GM21619 (cell line): Measurements from ENCODE around the gene LANCL2.
"Not testable (repeated sequence)": the region's sequence is repeated elsewhere in the genome, so short reads cannot be mapped to it uniquely, and the experiment has no call there.

Source experiments
- ATAC-seq: cut with Tn5 transposase; IDR thresholded peaks from one replicate; pipeline ENCODE4 v1.9.1; 2021; ENCODE audit not compliant: unreplicated experiment

Gene LANCL2

DNA sequence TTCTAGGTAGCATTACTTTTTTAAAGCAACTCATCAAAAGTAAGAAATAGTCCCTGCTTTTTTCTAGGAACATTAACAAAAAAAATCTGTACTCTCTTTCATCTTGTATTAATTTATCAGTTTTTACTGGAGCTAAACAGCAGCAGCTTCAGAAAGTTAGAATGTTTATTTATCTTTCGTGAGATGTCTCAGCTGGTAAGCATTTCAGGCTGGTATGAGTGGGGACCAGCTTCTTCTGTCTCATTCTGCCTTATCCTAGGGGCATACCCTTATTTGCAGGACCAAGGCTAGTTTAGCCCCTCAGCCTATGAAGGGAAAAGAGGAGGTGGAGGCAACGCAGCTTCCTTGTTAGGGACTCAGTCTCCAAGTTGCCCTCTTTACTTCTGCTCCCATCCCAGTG, 35.1 kb downstream of the LANCL2 start:
- ATAC-seq: no peak

DNA sequence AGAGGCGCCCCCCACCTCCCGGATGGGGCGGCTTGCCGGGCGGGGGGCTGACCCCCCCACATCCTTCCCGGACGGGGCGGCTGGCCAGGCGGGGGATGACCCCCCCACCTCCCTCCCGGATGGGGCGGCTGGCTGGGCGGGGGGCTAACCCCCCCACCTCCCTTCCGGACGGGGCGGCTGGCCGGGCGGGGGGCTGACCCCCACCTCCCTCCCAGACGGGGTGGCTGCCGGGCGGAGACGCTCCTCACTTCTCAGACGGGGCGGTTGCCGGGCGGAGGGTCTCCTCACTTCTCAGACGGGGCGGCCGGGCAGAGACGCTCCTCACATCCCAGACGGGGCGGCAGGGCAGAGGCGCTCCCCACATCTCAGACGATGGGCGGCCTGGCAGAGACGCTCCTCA, 37.4 kb downstream of the LANCL2 start:
- not testable (repeated sequence) for ATAC-seq

DNA sequence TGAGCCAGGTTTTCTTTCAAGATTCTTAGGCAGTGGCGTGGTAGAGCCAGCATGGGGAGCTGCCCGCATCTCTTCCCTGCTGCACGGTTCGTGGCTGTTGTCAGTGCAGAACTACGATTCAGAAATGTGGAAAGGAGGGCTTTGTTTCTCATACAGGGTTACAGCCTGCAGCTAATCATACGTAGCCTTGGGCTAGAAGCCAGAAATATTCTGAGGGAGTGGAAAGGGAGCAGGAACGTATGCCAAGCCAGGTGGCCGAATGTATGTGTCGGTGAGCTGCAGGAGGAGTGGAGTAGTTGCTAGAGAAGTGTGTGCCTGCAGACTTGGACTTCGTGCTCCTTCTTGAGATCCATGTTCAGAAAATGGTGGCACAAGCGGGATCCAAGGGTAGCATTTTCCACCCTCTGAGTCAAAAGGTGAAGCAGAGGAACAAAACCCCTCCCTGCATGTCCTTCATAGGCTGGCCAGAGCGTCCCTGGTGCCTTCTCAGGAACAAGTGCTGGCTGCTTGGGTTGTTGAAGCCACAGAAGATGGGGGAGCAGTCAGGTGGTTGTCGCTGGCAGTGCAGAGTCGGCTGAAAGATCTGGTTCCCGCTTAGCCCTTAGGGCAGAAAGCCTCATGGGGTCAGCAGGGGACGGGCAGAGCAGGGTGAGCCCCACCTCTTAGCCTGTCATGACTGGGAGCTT, 40.9 kb downstream of the LANCL2 start:
- no peak for ATAC-seq

DNA sequence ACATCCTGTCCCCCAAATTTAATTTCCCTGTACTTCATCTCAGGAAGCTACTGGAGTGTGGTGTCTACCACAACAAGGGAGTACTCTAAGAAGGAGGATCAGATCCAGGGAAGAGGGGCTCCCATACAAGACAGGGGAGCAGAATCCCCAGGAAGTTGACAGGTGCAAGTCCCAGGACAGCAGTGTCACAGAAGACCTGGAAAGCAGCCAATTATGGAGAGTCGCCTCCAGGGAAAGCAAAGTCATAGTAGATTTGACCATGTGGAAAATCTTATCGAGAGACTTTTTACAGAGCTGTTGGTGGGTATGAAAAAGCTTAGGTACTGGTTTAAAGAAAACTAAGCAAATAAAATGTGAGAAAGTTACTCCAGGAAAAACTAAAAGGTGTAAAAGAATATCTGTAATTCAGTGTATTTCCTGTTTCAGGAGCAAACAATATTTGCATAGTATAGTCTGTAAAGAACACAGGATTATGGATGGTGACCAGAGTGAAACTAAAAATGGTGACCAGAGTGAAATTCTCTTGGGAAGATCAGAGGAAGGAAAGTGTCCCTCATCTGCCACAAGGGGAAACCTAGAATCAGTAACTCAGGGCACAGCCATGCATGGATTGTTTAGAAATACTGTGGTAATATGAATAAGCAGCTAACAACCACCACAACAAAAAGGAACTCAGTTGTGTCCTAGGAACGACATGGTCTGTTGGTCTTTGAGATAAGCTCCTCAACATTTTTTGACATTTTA, 44.5 kb downstream of the LANCL2 start:
- ATAC-seq: peak; percentile 75

DNA sequence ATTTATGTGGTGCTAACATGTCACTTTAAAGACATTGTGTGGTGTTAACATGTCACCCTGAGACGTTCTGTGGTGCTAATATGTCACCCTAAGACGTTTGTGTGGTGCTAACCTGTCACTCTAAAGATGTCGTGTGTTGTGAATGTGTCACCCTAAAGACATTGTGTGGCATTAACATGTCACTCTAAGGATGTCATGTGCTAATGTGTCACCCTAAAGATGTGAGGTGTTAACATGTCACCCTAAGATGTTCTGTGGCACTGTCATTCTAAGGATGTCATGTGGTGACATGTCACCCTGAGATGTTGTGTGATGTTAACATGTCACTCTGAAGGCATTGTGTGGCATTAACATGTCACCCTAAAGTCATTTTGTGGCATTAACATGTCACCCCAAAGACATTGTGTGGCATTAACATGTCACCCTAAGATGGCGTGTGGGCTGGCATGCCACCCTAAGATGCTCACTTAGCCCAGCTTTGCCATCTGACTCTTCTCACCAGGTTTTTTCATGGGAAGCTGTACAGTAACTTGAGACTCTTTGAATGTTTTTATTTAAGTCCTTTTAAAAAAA, 45.6 kb downstream of the LANCL2 start:
- no peak for ATAC-seq

DNA sequence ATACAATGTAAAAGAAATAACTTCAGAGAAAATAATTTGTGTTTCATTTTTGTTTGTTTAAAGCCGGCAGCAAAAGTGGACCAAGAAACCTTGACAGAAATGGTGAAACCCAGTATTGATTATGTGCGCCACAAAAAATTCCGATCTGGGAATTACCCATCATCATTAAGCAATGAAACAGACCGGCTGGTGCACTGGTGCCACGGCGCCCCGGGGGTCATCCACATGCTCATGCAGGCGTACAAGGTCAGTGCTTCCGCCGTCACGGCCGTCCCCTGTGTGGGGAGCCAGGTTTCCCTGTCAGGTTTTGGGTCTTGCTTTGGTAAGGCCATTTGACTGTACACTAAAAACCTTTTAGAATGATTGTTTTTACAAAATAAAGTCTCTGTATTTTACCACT, 46.7 kb downstream of the LANCL2 start:
- ATAC-seq: no peak

DNA sequence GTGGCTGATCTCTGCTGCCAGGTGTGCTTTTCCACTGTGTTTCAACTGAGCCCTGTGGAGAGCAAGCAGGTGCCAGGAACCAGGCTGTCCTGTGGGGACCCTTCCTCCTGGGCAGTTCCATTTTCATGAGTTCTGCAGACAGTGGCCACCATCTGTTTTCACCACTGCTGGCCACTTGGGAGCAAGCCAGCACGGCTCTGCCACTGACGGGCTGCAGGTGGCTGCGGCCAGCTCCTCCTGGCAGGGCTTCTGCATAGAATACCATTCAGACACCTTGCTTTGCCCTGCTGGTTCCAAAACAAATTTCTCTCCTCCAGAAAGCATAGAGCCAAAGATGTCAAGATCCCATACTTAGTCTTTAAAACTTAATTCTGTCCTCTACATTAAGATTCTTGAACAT, 48.3 kb downstream of the LANCL2 start:
- no peak for ATAC-seq

DNA sequence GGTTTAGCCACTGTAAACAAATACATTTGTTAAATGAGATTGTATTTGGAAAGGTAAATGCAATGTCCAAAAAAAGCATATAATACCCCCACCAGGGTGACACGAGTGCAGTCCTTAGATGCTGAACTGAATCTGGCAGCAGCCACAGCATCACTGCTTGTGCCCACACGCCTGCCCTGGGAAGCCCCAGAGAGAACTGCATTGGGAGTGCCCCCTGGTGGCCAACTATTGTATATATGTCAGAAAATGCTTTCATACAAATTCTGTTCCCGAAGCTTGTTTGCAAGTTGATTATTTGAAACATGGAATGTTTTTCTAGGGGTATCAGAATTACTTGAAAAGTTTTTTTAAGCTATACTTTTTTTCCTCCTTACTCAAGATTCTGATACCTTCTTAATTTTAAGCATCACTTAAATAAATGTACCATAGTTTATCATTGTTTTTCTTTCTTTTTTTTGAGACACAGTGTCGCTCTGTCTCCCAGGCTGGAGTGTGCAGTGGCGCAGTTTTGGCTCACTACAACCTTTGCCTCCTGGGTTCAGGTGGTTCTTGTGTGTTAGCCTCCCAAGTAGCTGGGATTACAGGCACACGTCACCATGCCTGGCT, 50.1 kb downstream of the LANCL2 start:
- peak; percentile 91 for ATAC-seq

DNA sequence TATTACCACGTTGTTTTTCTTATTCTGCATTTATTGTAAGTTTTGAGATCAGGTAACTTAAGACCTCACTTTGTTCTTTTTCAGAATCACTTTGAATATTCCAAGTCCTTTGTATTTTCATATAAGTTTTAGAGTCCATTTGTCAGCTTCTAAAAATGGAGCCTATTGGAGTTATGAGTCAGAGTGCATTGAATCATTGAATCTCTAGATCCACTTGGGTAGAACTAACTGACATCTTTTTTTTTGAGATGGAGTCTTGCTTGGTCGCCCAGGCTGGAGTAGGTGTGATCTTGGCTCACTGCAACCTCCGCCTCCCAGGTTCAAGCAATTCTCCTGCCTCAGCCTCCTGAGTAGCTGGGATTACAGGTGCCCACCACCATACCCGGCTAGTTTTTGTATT, 52.3 kb downstream of the LANCL2 start:
- not testable (repeated sequence) for ATAC-seq

DNA sequence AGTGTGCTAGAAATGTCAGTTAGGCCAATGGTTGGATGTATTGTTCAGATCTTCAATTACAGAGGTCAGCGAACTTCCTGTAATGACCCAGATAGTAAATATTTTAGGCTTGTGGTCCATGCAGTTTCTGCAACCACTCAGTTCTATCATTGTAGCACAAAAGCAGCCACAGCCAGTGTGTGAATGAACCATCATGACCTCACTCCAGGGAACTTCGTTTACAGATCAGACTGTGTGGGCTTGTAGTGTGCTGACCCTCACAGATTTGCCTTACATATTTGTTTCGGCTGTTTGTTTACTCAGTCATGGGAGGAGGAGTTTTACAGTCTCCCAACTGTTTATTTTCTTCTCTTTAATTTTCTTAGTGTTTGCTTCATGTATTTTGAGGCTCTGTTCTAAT, 55.4 kb downstream of the LANCL2 start:
- no peak for ATAC-seq

DNA sequence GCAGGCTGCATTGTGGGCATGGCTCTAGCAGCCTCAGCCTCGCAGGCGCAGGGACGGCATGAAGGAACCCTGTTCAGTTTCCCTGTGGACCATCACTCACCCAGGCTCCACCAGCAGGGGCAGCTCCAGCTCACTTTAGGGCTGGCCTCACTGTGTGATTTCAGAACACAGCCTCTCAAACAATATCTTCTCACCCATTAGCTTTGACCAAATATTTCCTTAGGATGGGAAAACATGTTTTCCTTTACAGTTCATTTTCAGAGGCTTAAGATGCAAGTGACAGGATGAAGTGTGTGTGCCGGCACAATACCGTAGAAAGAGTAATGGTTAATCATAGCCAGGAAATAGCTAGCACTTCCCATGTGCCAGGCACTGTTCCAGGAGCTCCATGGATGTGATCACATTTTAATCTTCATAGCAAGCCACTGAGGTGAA, 58.2 kb downstream of the LANCL2 start:
- ATAC-seq: no peak

DNA sequence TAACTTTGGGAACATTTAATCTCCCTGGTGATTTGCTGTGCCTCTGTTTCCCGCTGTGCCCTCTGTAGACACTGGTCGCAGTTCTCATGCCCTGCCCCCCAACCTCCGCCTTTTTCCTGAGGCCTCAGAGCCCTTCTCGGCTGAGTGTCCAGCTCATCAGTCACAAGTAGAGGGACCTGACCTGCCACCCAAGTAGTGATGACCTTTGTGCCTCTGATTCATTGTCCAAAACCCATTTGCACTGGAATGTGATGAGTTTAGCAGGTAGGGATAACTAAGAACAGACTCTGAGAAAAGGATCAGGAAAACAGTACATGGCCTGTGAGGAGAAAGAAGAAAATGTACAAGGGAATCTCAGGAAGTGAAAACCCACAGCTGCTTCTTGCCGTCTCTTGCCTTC, 58.8 kb downstream of the LANCL2 start:
- ATAC-seq: no peak

DNA sequence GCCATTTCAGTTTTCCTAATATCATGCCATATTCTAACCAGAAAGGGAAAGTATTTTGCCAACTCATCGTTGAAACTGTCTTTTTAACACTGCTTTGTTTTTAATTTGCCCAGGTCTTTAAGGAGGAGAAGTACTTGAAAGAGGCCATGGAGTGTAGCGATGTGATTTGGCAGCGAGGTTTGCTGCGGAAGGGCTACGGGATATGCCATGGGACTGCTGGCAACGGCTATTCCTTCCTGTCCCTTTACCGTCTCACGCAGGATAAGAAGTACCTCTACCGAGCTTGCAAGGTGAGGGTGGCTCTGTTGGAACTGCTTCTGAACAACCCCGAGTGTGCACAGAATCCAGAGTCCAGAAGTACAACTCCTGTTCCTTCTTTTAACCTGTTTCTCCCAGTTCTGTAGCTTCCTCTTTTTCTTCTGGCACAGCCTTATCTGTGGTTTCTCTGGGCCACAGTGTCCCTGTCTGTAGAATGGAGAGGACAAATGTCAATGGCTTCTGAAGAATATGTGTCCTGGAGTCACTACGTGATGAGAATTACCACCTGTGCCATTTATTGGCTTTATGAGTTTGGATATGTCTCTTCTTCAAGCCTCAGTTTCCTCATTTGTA, 60.1 kb downstream of the LANCL2 start:
- ATAC-seq: no peak

DNA sequence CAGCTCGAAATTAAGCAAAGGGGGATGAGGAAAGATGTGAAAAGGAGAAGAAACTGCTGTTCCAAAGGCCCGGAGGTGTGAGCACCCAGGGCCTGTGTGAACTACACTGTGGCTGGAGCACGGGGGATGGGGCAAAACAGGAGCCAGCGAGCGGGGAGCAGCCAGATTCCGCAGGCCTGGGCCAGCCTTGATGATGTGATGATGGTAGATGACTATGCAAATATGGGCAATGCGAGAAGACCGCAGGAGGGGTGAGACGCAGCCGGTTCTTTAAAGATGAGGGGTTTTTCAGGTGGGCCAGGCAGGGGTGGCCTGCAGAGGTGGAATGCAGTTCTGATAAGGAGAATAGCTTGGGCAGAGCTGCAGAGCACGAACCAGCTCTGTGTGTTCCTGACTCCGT, 61.5 kb downstream of the LANCL2 start:
- ATAC-seq: no peak

DNA sequence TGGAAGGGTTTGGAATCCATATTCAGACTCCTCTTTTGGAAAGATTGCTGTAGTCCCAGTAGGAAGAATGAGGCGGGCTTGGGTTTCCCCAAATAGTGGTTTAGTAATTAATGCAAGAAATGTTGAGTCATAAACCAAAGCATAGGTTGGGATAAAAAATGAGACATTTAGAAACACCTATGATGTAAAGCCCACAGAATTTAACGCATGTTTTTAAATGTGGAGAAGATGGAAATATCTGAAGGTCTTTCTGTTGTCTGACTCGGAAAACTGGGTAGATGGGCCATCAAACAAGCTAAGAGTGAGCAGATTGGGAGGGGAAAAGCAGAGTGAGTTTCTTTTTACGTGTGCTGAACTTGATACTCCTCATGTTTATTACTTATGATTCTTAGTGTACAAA, 62.2 kb downstream of the LANCL2 start:
- ATAC-seq: no peak

DNA sequence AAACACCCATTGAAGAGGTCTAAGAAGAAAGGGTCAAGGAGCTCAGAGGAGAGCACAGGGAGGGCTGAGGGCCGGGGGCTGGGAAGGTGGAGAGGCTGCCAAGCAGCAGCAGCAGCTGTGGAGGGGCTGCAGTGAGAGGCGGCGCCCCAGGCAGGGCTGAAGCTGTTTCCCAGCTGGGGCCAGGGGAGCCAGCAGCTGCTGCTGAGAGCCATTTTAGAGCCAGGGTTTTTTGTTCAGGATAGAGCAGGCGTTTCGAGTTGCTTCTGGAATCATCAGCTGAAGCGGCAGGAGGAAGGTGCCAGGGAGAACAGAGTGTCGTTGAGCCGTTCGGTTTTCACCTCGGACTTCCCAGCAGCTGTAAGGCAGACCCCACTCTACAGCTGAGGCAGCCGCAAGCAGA, 62.7 kb downstream of the LANCL2 start:
- no peak for ATAC-seq

DNA sequence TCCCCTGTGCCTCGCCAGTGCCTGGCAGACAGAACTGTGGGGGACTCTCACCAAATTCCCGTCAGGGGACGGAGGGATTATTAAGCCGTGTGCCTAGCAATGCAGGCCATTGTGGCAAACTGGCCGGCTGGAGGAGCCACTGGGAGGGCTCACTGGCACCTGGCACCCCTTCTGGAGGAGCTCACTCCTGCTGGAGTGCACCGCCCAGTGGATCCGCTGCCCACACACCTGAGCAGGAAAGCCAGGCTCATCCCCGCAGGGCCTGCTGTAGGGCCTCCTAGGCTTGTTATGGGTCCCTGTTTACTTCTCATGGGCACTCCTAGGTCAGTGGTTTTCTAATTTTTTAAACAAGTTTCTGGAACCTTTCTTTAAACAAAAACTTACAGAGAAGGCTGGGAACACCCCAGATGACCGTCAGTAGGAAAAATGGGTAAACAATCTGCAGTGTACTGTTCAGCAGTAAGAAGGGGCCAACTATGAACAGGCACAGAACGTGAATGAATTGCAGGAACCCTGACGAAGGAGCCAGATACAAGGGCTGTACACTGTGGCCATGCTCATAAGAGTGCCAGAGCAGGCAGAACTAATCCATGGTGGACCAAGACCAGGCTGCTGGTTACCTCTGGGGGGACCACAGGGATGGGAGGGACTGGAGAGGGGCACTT, 64.8 kb downstream of the LANCL2 start:
- no peak for ATAC-seq

DNA sequence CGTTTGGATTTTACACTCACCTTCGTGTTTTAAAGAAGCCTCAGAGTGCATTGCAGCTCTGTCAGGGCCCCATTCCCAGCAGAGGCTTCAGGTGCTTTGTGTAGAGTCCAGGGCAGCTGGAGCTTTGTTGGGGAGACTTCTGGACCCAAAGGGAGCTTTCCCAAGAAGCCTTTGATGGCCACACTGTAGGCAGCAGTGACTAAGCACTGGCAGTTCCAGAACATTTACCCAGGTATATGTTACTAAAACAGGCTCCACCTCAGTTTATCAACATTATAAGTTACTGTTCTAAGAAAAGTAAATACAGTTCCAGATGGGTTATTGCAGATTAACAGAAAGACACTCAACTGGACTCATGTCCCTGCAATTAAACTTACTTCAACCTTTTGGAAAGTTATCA, 66.8 kb downstream of the LANCL2 start:
- no peak for ATAC-seq

DNA sequence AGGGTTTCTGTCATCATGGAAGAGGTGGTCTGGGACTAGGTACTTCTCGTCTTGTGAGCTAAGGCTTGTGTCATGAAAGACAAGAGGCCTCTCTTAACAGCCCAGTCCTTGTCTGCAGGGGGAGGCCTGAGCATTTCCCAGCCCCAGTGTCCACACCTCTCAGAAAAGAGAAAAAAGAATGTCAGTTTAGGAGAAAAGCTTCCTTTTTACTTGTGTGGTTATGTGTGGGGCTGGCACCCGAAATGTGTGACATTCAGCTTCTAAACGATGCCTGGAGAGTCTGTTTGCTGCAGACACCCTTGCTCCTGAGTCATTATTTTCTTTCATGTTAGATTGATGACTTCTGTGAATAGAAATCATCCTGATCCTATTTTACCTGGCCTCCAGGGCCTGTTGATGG, 67.4 kb downstream of the LANCL2 start:
- ATAC-seq: no peak

DNA sequence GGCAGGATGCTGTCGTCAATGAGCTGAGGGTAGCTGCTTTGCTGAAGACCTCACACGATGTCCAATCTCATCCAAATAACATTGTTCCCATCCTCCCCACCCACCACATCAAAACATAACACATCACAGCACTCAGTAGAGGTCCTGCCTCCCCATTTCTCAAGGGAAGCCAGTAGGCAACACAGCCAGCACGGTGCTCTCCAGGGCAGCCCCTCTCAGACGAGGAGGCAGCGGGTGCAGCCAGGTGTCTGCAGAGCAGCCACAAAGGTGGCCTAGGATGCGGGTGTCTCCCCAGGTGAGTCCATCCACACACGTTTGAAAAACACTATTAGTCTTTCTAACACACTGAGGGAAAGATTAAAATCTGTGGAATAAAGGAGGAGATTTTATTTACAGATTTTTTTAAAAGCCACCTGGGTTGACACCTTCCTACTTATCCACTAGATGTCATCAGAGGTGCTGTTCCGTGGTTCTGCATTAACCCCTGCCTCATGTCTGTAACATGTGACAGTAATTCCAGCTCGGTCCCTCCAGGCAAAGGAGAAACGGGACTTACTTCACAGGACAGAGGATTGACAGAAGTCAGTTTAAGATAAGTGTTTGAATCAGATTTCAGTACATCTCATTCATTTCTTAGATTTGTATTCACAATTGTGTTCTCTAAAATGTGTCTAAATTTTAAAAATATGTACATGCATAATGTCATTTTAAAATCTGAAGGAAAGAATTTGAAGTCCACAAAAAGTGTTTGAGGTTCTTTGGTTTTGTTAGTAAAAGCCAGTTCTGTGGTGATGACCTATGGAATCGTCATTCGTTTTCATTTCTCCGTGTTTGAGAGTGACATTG, 68.0 kb downstream of the LANCL2 start:
- peak; percentile 77 for ATAC-seq
